Activated CD8-positive, alpha-beta memory T cell treated with anti-CD3 and anti-CD28 coated beads for 48 hours (primary cell): ENCODE results near the gene DCTN2.
"Not testable (repeated sequence)": the region's sequence is repeated elsewhere in the genome, so short reads cannot be mapped to it uniquely, and the experiment has no call there.

Experiments used
- DNase-seq, 3 experiments: peaks; one replicate each; pipeline ENCODE4 v3.0.0-alpha.2; 2020; ENCODE audit warnings: low read depth in 2 of 3, low spot score in 2 of 3

Gene DCTN2

DNA sequence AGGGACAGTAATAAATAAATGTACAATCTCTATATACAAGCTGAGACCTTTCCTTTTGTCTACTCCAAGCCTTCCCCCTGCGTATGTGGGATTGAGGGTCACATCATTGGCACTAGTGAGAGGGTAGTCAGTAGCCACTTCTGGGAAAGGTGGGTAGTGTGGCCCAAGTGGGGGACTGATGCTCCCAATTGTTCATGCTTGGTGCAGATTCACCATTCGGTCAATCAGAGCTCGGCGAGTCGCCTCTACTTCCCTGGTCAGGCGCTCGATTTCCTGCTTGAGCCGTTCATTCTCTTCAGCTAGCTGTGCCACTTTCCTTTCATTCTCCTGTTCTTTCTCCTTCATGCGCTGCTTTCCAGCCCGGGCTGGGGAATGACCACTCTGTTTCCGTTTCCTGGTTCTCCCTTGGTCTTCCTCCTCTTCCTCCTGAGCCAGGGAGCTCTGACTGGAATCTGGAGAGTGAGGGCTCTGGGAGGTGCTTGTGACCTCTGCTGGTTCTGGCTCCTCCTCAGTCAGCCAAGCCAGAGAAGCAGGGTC, 30.3 kb downstream of the DCTN2 start:
- no peak for DNase-seq

DNA sequence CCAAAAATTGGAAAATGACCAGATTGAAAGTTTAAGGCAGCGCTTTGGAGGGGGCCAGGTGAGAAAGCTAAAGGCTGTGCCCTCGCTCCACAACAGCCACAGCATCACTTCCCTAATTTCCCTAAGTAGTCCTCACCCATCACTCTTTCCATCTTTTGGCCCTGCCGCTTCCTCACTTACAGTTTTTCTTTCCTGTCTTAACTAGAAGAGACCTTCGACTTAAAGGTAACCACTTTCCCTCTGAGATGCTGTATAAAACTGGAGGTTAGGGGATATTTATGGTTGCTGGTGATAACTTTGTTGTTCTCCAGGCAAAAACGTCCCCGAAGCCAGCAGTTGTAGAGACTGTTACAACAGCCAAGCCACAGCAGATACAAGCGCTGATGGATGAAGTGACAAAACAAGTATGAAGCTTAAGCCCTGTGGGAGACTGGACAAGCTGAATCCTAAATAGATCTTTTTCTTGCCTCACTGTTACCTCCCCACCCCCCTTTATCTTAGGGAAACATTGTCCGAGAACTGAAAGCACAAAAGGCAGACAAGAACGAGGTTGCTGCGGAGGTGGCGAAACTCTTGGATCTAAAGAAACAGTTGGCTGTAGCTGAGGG, 31.0 kb downstream of the DCTN2 start:
- DNase-seq, result no peak

DNA sequence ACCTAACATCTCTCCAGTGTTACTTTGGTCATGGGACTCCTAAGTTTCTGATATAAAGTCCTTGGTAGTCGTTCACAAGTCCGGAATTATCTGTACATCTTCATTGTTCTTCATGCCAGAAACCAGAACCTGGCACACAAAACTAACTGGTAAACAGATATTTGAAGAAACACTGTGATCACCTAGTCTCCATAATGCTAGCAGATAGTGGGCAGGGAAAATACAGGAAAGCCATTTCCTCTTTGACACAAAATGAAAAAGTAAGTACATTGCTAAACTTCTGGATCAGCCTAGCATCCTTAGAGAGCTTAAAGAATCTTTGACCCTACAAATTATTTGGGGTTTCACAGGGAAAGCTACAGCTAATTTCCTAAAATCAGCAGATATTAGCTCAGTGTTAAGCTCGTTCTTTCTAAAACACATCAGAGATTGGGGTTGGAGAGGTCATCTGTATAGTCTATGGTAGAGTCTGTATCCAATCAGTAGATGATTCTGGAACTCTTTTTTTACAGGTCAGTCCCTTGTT, 31.5 kb downstream of the DCTN2 start:
- DNase-seq, result no peak

DNA sequence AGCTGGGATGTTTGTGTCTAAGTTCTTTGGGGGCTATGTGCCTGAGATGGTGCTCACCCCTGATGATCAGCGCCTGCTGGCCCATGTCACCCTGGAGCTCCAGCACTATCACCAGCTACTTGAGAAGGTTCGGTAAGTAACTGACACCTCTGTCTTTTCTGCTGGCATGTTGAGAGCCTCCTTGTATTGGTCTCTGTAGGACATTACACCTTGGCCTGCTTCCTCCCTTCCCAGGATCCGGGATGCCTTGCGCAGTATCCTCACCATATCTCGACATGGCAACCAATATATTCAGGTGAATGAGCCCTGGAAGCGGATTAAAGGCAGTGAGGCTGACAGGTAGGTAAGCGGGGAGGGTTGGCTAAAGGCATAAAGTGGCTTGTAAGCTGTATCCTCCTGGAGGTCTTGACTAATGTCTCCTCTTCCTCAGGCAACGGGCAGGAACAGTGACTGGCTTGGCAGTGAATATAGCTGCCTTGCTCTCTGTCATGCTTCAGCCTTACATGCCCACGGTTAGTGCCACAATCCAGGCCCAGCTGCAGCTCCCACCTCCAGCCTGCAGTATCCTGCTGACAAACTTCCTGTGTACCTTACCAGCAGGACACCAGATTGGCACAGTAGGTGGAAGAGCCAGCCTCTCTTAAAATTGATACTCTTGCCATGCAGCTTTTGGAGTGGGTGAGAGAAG, 32.1 kb downstream of the DCTN2 start:
- DNase-seq, result no peak

DNA sequence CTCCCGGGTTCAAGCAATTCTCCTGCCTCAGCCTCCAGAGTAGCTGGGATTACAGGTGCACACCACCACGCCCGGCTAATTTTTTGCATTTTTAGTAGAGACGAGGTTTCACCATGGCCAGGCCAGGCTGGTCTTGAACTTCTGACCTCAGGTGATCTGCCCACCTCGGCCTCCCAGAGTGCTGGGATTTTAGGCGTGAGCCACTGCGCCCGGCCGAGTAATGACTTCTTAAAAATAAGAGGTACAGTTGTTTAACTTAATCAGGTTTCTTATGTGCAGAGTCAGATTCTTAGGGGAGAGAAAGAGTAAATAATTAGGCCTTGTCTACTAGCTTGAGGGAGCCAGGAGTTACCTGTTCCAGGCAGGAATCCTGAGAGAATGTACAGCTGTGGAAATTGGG, 32.7 kb downstream of the DCTN2 start:
- not testable (repeated sequence) for DNase-seq

DNA sequence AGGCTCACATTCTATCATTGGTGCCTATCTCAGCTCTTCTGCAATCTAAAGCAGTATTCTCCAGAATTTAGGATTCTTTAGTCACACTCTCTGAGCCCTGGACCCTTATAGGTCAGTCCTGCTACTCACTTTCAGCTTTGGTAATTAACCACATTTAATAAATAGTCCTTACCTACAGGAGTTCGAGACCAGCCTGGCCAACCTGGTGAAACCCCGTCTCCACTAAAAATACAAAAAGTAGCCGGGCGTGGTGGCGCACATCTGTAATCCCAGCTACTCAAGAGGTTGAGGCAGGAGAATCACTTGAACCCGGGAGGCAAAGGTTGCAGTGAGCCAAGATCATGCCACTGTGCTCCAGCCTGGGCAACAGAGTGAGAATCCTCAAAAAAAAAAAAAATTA, 33.3 kb downstream of the DCTN2 start:
- DNase-seq, result not testable (repeated sequence)

DNA sequence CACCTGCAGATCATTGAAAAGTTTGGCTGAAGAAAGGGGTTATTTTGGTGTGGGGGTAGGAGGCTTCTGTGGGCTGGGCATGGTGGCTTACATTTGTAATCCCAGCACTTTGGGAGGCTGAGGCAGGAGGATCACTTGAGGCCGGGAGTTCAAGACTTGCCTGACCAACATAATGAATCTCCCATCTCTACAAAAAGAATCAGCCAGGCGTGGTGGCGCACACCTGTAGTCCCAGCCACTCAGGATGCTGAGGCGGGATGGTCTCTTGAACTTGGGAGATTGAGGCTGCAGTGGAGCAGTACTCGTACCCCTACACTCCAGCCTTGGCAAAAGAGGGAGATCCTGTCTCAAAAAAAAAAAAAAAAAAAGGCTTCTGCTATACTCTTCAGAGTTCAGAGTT, 33.7 kb downstream of the DCTN2 start:
- DNase-seq, result no peak

DNA sequence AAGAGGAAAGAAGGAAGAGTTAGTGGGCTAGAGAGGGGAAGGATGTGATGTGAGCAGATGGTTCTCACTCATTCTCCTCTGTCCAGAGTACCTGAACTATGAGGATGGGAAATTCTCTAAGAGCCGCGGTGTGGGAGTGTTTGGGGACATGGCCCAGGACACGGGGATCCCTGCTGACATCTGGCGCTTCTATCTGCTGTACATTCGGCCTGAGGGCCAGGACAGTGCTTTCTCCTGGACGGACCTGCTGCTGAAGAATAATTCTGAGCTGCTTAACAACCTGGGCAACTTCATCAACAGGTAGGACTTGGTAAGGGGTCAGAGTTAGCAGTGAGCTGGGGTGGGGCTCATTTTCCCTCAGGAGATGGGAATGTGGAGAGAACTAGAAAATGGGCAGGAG, 34.3 kb downstream of the DCTN2 start:
- no peak for DNase-seq

DNA sequence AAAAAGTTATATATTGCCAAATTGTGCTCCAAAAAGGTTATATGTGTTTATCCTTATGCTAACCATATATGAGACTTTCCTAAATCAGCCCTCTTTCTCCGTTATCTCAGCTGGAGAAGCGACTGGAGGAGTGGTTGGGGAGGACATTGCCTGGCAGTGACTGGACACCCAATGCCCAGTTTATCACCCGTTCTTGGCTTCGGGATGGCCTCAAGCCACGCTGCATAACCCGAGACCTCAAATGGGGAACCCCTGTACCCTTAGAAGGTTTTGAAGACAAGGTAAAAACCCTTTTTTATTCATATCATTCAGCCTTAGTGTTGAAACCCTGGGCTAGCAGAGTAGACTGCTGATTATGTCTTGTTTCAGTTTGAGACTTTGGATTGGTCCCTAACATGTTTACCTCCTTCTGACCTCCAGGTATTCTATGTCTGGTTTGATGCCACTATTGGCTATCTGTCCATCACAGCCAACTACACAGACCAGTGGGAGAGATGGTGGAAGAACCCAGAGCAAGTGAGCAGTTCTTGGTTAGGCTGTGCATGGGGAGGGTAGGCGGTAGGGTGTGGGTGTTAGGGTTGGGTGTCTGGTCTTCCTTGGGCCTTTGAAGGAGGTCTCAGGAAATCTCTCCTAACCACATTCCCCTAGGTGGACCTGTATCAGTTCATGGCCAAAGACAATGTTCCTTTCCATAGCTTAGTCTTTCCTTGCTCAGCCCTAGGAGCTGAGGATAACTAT, 35.2 kb downstream of the DCTN2 start:
- DNase-seq, result no peak

DNA sequence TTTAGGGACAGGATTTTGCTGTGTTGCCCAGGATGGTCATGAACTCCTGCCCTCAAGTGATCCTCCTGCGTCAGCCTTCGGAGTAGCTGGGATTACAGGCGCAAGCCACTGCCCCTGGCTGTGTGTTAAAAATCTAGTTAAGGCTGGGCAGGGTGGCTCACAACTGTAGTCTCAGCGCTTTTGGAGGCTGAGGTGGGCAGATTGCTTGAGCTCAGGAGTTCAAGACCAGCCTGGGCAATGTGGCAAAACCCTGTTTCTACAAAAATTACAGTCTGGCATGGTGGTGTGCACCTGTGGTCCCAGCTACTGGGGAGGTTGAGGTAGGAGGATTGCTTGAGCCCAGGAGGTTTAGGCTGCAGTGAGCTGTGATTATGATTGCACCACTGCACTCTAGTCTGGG, 35.8 kb downstream of the DCTN2 start:
- no peak for DNase-seq

DNA sequence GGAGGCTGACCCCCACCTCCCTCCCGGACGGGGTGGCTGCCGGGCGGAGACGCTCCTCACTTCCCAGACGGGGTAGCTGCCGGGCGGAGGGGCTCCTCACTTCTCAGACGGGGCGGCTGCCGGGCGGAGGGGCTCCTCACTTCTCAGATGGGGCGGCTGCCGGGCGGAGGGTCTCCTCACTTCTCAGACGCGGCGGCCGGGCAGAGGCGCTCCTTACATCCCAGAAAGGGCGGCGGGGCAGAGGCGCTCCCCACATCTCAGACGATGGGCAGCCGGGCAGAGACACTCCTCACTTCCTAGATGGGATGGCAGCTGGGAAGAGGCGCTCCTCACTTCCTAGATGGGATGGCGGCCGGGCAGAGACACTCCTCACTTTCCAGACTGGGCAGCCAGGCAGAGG, 39.2 kb downstream of the DCTN2 start:
- DNase-seq, result not testable (repeated sequence)

DNA sequence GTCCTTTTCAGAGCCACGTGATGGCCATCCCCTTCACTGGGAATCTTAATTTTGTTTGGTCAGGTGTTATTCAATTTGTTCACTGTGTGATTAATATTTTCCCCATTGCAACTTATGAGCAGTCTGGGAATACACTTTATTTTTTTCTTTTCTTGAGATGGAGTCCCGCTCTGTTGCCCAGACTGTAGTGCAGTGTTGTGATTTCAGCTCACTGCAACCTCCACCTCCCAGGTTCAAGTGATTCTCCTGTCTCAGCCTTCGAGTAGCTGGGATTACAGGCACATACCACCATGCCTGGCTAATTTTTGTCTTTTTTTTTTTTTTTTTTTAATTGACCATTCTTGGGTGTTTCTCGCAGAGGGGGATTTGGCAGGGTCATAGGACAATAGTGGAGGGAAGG, 40.5 kb downstream of the DCTN2 start:
- not testable (repeated sequence) for DNase-seq

DNA sequence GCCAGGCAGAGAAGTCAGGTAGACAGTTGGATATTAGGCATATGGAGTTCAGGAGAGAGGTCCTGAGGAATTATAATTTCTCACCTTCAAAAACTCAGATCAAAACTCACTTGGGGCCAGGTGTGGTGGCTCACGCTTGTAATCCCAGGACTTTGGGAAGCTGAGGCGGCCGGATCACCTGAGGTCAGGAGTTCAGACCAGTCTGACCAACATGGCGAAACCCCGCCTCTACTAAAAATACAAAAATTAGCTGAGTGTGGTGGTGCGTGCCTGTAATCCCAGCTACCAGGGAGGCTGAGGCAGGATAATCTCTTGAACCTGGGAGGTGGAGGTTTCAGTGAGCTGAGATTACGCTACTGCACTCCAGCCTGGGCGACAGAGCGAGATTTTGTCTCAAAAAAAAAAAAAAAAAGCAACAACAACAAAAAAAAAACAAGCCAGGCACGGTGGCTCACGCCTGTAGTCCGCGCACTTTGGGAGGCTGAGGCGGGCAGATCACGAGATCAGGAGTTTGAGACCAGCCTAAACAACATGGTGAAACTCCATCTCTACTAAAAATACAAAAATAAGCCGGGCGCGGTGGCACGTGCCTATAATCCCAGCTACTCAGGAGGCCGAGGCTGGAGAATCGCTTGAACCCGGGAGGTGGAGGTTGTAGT, 44.6 kb downstream of the DCTN2 start:
- DNase-seq, result not testable (repeated sequence)

DNA sequence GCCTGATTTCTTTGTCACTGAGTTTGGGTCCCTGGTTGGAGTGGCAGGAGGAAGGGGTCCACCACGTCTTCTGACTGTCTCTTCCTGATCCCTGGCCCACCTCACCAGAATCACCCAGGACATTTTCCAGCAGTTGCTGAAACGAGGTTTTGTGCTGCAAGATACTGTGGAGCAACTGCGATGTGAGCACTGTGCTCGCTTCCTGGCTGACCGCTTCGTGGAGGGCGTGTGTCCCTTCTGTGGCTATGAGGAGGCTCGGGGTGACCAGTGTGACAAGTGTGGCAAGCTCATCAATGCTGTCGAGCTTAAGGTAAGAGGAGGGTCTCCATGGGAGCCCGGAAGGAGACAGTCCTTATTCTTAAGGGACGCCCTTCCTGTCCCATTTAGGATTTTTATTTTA, 46.8 kb downstream of the DCTN2 start:
- DNase-seq, result no peak

DNA sequence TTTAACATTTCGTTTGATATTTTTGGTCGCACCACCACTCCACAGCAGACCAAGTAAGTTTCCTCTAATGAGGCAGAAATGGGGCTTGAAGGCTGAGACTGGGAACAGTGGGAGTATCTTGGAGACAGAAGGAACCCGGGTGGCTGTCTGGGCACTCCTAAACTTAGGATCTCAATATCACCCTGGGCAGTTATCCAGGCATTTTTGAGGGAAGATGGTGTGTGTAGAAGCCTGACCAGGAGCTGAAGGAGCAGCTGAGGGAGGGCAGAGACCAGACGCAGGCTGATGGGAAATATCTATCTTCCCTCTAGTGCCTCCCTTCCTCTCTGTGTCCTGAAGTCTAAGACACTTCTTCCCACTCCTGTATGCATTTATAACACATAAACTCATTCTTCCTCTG, 48.4 kb downstream of the DCTN2 start:
- no peak for DNase-seq

DNA sequence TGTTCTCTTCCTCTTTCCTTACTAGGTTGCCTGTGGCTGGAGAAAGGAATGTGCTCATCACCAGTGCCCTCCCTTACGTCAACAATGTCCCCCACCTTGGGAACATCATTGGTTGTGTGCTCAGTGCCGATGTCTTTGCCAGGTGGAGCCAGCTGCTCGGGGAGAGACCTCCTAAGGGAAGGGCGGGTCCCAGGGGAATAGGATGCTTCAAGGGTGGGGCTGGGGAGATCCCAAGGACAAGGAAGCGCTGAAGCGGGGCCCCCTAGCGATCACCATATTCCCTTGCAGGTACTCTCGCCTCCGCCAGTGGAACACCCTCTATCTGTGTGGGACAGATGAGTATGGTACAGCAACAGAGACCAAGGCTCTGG, 48.9 kb downstream of the DCTN2 start:
- DNase-seq, result no peak

DNA sequence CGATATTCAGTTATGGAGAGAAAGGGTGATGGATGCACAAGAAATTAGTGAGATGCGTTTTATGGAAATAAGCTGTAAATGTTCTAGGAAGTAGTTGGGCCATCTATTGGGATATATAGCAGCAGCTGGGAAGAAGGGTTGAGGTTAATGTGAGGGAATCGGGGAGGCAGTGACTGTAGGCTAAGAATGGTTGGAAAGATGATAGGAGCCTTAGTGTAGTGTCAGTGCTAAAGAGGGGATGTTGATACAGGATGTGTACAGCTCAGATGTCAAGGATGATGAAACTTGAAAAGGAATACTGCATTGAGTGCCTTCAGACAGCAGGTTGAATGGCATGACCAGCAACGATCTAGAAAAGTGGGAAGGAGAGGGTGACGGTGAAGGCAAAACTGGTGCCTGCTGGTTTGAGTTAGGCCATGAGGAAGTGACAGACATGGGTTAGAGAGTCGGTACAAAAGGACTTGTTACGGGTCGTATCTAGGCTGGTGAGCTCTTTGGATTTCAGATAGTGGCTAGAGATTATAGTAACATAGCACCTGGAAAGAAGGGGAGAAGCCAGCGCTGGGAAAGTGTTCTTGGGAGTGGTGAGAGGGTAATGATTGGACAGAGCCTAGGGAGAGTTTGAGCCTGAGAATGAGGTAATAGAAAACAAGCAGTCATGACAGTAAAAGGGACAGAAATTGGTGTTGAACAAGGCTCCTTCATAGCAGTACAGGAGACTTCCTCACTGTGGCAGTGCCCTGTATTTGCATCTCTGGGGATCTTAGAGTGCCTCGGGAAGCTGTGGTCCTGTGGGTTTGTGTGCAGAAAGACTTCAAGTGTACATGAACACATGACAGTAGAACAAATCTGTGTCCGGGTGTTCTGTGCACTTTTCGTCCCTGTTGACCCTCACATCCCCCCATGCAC, 49.5 kb downstream of the DCTN2 start:
- DNase-seq, result no peak

DNA sequence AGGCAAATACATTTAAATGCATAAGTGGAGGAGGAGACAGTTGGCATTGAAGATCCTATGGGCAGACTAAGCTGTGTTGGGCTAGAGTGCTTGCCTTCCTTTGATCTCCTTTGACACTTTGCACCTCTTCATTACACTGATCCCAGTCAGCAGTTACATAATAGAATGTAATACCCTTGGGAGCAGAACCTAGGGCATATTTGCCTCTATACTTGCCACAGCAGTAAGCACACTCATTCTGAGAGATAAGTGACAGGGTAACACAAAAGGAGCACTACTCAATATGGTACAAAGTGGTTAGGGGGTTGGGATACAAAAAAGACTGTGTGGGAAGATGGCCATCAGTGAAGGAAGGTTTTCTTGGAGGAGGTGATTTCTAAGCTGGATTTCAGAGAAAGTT, 50.2 kb downstream of the DCTN2 start:
- no peak for DNase-seq

DNA sequence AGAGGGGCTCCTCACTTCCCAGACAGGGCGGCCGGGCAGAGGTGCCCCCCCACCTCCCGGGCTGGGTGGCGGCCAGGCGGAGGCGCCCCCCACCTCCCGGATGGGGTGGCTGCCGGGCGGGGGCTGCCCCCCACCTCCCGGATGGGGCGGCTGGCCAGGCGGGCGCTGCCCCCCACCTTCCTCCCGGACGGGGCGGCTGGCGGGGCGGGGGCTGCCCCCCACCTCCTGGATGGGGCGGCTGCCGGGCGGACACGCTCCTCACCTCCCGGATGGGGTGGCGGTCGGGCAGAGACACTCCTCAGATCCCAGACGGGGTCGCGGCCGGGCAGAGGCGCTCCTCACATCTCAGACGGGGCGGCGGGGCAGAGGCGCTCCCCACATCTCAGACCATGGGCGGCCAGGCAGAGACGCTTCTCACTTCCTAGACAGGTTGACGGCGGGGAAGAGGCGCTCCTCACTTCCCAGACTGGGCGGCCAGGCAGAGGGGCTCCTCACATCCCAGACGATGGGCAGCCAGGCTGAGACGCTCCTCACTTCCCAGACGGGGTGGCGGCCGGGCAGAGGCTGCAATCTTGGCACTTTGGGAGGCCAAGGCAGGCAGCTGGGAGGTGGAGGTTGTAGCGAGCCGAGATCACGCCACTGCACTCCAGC, 51.8 kb downstream of the DCTN2 start:
- not testable (repeated sequence) for DNase-seq
